HEK293T (cell line): Measurements from ENCODE around the gene PLCD1.

Experiments used
- CTCF ChIA-PET: fragments of 350-600 bp; formaldehyde crosslinking; extraction: SDS; loops from one replicate; lab custom pipeline; 2021; ENCODE audit warnings: antibody characterized with exemption, inconsistent platforms; lab: Yijun Ruan, JAX
- POLR2A ChIA-PET: fragments of 350-600 bp; formaldehyde crosslinking; extraction: SDS; loops from one replicate; lab custom pipeline; 2020; ENCODE audit warnings: antibody characterized with exemption, inconsistent platforms; lab: Yijun Ruan, JAX
- DNase-seq: peaks from one replicate; pipeline ENCODE4 v3.0.0; 2012; ENCODE audit warnings: mixed read lengths; ENCODE audit errors: extremely low spot score
- ARNT ChIP-seq: fragments of 450-650 bp; IDR thresholded peaks from 2 replicates; pipeline ENCODE4 v1.6.1; 2017; ENCODE audit warnings: mild to moderate bottlenecking
- BHLHE40 ChIP-seq: fragments of 450-650 bp; IDR thresholded peaks from 2 replicates; pipeline ENCODE4 v1.6.1; 2016; ENCODE audit warnings: mild to moderate bottlenecking, moderate library complexity, borderline replicate concordance
- CTBP1 ChIP-seq: fragments of 450-650 bp; IDR thresholded peaks from 2 replicates; pipeline ENCODE4 v1.6.1; 2016; ENCODE audit warnings: borderline replicate concordance
- ELF4 ChIP-seq: fragments of 450-650 bp; IDR thresholded peaks from 2 replicates; pipeline ENCODE4 v1.6.1; 2017; ENCODE audit warnings: antibody characterized with exemption
- FOXA1 ChIP-seq: fragments of 450-650 bp; IDR thresholded peaks from 2 replicates; pipeline ENCODE4 v1.6.1; 2016; ENCODE audit warnings: mild to moderate bottlenecking
- FOXK2 ChIP-seq: fragments of 450-650 bp; IDR thresholded peaks from 2 replicates; pipeline ENCODE4 v1.6.1; 2016; ENCODE audit warnings: mild to moderate bottlenecking
- FOXM1 ChIP-seq: fragments of 450-650 bp; IDR thresholded peaks from 2 replicates; pipeline ENCODE4 v1.6.1; 2017; ENCODE audit warnings: mild to moderate bottlenecking, borderline replicate concordance
- HDGF ChIP-seq: fragments of 450-650 bp; IDR thresholded peaks from 2 replicates; pipeline ENCODE4 v1.6.1; 2017; ENCODE audit warnings: antibody characterized with exemption, borderline replicate concordance
- L3MBTL2 ChIP-seq: fragments of 450-650 bp; conservative IDR thresholded peaks from 2 replicates; pipeline ENCODE4 v1.6.1; 2016; ENCODE audit warnings: mild to moderate bottlenecking
- LEF1 ChIP-seq: fragments of 450-650 bp; IDR thresholded peaks from 2 replicates; pipeline ENCODE4 v1.6.1; 2017; ENCODE audit warnings: mild to moderate bottlenecking, borderline replicate concordance
- NFRKB ChIP-seq: fragments of 450-650 bp; IDR thresholded peaks from 2 replicates; pipeline ENCODE4 v1.6.1; 2016; ENCODE audit warnings: mild to moderate bottlenecking, moderate library complexity
- PKNOX1 ChIP-seq: fragments of 450-650 bp; IDR thresholded peaks from 2 replicates; pipeline ENCODE4 v1.6.1; 2016
- SP1 ChIP-seq: fragments of 450-650 bp; IDR thresholded peaks from 2 replicates; pipeline ENCODE4 v1.6.1; 2017
- SUZ12 ChIP-seq: fragments of 450-650 bp; IDR thresholded peaks from 2 replicates; pipeline ENCODE4 v1.6.1; 2016; ENCODE audit warnings: mild to moderate bottlenecking
- TARDBP ChIP-seq: fragments of 450-650 bp; IDR thresholded peaks from 2 replicates; pipeline ENCODE4 v1.6.1; 2016
- ZNF384 ChIP-seq: fragments of 450-650 bp; IDR thresholded peaks from 2 replicates; pipeline ENCODE4 v1.6.1; 2016

The PLCD1 gene

GRCh38 chr3:37992271-37993066 is 37.0 kb downstream of the PLCD1 start:
- CTCF ChIA-PET, result interaction anchor here (1.4 kb wide), 1 partner anchor 18 kb away, joined by 3 read pairs; no protein-coding TSS in a partner anchor
- POLR2A ChIA-PET, result no interaction called here
- no peak for TF ChIP-seq ZNF384
- no peak for TF ChIP-seq NFRKB
- TF ChIP-seq FOXK2, result no peak
- TF ChIP-seq PKNOX1, result peak; percentile 62; the same call in 1 of the 2 replicates
- no peak for TF ChIP-seq ELF4
- no peak for DNase-seq

- ChIA-PET CTCF (no interaction called here), POLR2A (no interaction called here)
- no peak for DNase-seq
- no peak for TF ChIP-seq CTBP1
These were observed 37.6 kb downstream of the PLCD1 start for GRCh38 chr3:37991823-37992222.

- DNase-seq, result no peak
- CTCF ChIA-PET, result no interaction called here
- TF ChIP-seq L3MBTL2 (no peak), BHLHE40 (no peak), ZNF384 (no peak), TARDBP (no peak), HDGF (no peak), ARNT (no peak), FOXM1 (no peak), PKNOX1 (no peak), ELF4 (no peak), NFRKB (no peak), LEF1 (no peak), FOXA1 (no peak), SP1 (no peak), SUZ12 (no peak), FOXK2 (no peak), CTBP1 (no peak)
- POLR2A ChIA-PET, result no interaction called here
These were observed 38.3 kb downstream of the PLCD1 start for GRCh38 chr3:37991109-37991508.

GRCh38 chr3:37990527-37990926 is 38.9 kb downstream of the PLCD1 start, which contains the start of gene VILL:
TSS of gene VILL (plus strand) at chr3:37990786. CDS start at chr3:37993673, 2,887 bp downstream.
- POLR2A ChIA-PET, result no interaction called here
- TF ChIP-seq ELF4 (no peak), CTBP1 (no peak), SP1 (no peak), PKNOX1 (no peak), ZNF384 (no peak), L3MBTL2 (no peak), FOXK2 (no peak), LEF1 (no peak), NFRKB (no peak), SUZ12 (no peak), BHLHE40 (no peak), HDGF (no peak), FOXM1 (no peak), TARDBP (no peak), FOXA1 (no peak), ARNT (no peak)
- DNase-seq, result no peak
- CTCF ChIA-PET, result no interaction called here

GRCh38 chr3:37989821-37990480 is 39.5 kb downstream of the PLCD1 start:
- TF ChIP-seq NFRKB (no peak), SUZ12 (no peak), L3MBTL2 (no peak), LEF1 (no peak), CTBP1 (no peak), SP1 (no peak), TARDBP (no peak), PKNOX1 (no peak), ZNF384 (no peak), ELF4 (no peak), HDGF (no peak), BHLHE40 (no peak)
- ChIA-PET POLR2A (no interaction called here), CTCF (interaction anchor here (0.5 kb wide), 1 partner anchor 482 kb away, joined by 3 read pairs; no protein-coding TSS in a partner anchor)
- DNase-seq, result no peak
